Measurements from ENCODE around the gene ETV3.

Gene ETV3

DNA sequence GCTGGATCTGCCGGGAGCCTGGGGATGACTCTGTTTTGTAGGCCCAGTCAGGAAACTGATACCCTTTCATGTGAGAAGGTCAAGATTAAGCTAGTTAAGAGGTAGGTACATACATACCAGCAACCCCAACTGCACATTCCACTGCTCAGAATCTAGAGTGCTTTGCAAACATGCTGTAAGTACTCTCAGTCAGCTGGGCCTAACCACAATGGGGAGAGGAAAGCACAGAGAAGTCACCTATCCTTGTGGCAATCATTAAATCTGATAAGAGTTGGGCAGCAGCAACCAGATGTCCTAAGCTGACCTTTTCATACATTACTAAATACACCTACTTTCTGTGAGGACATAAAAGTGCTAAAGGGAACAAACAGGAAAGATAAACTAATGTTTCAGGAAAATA lies 2.5 kb downstream of the ETV3 start:
- ATAC-seq = no peak
- TF ChIP-seq ZNF8 (CRISPR knock-in tag; IDR thresholded peaks at IDR 0.05) = no peak
- TF ChIP-seq, protein P1, sequence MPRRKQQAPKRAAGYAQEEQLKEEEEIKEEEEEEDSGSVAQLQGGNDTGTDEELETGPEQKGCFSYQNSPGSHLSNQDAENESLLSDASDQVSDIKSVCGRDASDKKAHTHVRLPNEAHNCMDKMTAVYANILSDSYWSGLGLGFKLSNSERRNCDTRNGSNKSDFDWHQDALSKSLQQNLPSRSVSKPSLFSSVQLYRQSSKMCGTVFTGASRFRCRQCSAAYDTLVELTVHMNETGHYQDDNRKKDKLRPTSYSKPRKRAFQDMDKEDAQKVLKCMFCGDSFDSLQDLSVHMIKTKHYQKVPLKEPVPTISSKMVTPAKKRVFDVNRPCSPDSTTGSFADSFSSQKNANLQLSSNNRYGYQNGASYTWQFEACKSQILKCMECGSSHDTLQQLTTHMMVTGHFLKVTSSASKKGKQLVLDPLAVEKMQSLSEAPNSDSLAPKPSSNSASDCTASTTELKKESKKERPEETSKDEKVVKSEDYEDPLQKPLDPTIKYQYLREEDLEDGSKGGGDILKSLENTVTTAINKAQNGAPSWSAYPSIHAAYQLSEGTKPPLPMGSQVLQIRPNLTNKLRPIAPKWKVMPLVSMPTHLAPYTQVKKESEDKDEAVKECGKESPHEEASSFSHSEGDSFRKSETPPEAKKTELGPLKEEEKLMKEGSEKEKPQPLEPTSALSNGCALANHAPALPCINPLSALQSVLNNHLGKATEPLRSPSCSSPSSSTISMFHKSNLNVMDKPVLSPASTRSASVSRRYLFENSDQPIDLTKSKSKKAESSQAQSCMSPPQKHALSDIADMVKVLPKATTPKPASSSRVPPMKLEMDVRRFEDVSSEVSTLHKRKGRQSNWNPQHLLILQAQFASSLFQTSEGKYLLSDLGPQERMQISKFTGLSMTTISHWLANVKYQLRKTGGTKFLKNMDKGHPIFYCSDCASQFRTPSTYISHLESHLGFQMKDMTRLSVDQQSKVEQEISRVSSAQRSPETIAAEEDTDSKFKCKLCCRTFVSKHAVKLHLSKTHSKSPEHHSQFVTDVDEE (CRISPR knock-in tag; IDR thresholded peaks at IDR 0.05) = no peak
- TF ChIP-seq, protein P2, sequence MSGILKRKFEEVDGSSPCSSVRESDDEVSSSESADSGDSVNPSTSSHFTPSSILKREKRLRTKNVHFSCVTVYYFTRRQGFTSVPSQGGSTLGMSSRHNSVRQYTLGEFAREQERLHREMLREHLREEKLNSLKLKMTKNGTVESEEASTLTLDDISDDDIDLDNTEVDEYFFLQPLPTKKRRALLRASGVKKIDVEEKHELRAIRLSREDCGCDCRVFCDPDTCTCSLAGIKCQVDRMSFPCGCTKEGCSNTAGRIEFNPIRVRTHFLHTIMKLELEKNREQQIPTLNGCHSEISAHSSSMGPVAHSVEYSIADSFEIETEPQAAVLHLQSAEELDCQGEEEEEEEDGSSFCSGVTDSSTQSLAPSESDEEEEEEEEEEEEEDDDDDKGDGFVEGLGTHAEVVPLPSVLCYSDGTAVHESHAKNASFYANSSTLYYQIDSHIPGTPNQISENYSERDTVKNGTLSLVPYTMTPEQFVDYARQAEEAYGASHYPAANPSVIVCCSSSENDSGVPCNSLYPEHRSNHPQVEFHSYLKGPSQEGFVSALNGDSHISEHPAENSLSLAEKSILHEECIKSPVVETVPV (CRISPR knock-in tag; IDR thresholded peaks at IDR 0.05) = no peak

DNA sequence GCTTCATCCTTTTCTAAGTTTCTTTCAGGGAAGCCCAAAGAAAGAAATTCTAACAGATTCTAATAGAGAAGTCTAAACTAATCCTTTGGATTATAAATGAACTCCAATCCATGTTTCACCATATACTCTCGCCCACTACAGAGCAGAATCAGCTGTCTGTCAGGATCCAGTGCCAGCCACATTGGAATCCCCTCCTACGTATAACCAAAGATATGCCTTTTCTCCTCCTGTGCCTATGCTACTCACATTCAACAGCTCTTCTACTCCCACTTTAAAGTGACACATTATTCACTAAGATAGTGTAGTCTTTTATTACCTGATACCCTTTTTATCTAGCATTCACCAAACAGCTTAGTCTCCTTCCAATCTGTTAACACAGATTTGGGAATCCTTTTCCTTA lies 3.1 kb downstream of the ETV3 start:
- TF ChIP-seq ISL1 (CRISPR knock-in tag; IDR thresholded peaks at IDR 0.05) (no peak), ZNF565 (CRISPR knock-in tag; conservative IDR thresholded peaks at IDR 0.05; ENCODE audit: low read depth) (no peak), ZFP30 (CRISPR knock-in tag; IDR thresholded peaks at IDR 0.05) (no peak), SNAI2 (CRISPR knock-in tag; IDR thresholded peaks at IDR 0.05) (no peak), TOX (CRISPR knock-in tag; IDR thresholded peaks at IDR 0.05; ENCODE audit: borderline replicate concordance) (no peak), ZNF8 (CRISPR knock-in tag; IDR thresholded peaks at IDR 0.05) (no peak), TCF4 (CRISPR knock-in tag; IDR thresholded peaks at IDR 0.05; ENCODE audit: borderline replicate concordance) (no peak), ZC3H10 (CRISPR knock-in tag; IDR thresholded peaks at IDR 0.05) (no peak)
- TF ChIP-seq, protein P2 (CRISPR knock-in tag; IDR thresholded peaks at IDR 0.05) = no peak
- TF ChIP-seq, protein P1 (CRISPR knock-in tag; IDR thresholded peaks at IDR 0.05) = no peak
- no peak for ATAC-seq

DNA sequence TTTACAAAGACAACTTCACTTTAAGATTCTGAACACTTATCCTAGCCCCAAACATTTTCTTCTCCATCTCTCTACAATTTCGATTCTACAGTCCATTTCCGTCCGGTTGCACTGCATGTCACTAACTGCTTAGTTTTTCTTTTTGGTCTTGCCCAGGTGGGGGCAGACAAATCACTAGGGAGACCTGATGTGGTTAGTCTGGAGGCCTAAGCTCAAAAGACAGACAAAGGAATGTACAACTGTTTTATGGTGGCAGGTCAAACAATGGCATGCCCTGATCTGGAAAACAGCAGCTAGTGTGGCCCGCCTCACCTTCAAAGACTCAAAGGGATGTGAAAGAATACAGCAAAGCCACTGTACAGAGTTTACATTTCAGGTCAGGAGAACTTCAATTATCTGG lies 3.8 kb downstream of the ETV3 start:
- ATAC-seq = no peak
- TF ChIP-seq, protein P3, sequence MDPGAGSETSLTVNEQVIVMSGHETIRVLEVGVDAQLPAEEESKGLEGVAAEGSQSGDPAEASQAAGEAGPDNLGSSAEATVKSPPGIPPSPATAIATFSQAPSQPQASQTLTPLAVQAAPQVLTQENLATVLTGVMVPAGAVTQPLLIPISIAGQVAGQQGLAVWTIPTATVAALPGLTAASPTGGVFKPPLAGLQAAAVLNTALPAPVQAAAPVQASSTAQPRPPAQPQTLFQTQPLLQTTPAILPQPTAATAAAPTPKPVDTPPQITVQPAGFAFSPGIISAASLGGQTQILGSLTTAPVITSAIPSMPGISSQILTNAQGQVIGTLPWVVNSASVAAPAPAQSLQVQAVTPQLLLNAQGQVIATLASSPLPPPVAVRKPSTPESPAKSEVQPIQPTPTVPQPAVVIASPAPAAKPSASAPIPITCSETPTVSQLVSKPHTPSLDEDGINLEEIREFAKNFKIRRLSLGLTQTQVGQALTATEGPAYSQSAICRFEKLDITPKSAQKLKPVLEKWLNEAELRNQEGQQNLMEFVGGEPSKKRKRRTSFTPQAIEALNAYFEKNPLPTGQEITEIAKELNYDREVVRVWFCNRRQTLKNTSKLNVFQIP (CRISPR knock-in tag; IDR thresholded peaks at IDR 0.05; ENCODE audit: borderline replicate concordance, low read depth) = no peak
- TF ChIP-seq RARB (CRISPR knock-in tag; IDR thresholded peaks at IDR 0.05) (no peak), ARNTL (CRISPR knock-in tag; IDR thresholded peaks at IDR 0.05; ENCODE audit: borderline replicate concordance, low read depth) (no peak), CSDC2 (CRISPR knock-in tag; IDR thresholded peaks at IDR 0.05) (no peak), ZFP30 (CRISPR knock-in tag; IDR thresholded peaks at IDR 0.05) (no peak), ZNF565 (CRISPR knock-in tag; conservative IDR thresholded peaks at IDR 0.05; ENCODE audit: low read depth) (no peak), TOX (CRISPR knock-in tag; IDR thresholded peaks at IDR 0.05; ENCODE audit: borderline replicate concordance) (no peak), ZC3H10 (CRISPR knock-in tag; IDR thresholded peaks at IDR 0.05) (no peak), PPARA (CRISPR knock-in tag; IDR thresholded peaks at IDR 0.05; ENCODE audit: borderline replicate concordance) (no peak), GLIS3 (CRISPR knock-in tag; IDR thresholded peaks at IDR 0.05) (no peak), ZNF70 (CRISPR knock-in tag; IDR thresholded peaks at IDR 0.05) (no peak), ESRRG (CRISPR knock-in tag; IDR thresholded peaks at IDR 0.05) (no peak), SNAI2 (CRISPR knock-in tag; IDR thresholded peaks at IDR 0.05) (no peak), TCF4 (CRISPR knock-in tag; IDR thresholded peaks at IDR 0.05; ENCODE audit: borderline replicate concordance) (no peak)
- TF ChIP-seq, protein P4, sequence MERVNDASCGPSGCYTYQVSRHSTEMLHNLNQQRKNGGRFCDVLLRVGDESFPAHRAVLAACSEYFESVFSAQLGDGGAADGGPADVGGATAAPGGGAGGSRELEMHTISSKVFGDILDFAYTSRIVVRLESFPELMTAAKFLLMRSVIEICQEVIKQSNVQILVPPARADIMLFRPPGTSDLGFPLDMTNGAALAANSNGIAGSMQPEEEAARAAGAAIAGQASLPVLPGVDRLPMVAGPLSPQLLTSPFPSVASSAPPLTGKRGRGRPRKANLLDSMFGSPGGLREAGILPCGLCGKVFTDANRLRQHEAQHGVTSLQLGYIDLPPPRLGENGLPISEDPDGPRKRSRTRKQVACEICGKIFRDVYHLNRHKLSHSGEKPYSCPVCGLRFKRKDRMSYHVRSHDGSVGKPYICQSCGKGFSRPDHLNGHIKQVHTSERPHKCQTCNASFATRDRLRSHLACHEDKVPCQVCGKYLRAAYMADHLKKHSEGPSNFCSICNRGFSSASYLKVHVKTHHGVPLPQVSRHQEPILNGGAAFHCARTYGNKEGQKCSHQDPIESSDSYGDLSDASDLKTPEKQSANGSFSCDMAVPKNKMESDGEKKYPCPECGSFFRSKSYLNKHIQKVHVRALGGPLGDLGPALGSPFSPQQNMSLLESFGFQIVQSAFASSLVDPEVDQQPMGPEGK (CRISPR knock-in tag; IDR thresholded peaks at IDR 0.05; ENCODE audit: borderline replicate concordance) = no peak
- TF ChIP-seq, protein P1 (CRISPR knock-in tag; IDR thresholded peaks at IDR 0.05) = no peak
- TF ChIP-seq, protein P5, sequence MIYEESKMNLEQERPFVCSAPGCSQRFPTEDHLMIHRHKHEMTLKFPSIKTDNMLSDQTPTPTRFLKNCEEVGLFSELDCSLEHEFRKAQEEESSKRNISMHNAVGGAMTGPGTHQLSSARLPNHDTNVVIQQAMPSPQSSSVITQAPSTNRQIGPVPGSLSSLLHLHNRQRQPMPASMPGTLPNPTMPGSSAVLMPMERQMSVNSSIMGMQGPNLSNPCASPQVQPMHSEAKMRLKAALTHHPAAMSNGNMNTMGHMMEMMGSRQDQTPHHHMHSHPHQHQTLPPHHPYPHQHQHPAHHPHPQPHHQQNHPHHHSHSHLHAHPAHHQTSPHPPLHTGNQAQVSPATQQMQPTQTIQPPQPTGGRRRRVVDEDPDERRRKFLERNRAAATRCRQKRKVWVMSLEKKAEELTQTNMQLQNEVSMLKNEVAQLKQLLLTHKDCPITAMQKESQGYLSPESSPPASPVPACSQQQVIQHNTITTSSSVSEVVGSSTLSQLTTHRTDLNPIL (CRISPR knock-in tag; IDR thresholded peaks at IDR 0.05; ENCODE audit: low read depth) = no peak

Data from SK-N-SH treated with all-trans-retinoic acid at 6 μM for 48 hours (cell line).